ENCODE results near the gene BET1L. TPM values are rescaled to one million over a fixed set of nuclear protein-coding genes. Genes with fewer than 3 reads are reported as not detected.
A peak's percentile ranks its signal among the peaks of the same experiment; 100 is the strongest.

BET1L gene, protein sequence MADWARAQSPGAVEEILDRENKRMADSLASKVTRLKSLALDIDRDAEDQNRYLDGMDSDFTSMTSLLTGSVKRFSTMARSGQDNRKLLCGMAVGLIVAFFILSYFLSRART
- total RNA-seq, result 10 to 100 TPM; 28.8 to 31.7 TPM

DNA sequence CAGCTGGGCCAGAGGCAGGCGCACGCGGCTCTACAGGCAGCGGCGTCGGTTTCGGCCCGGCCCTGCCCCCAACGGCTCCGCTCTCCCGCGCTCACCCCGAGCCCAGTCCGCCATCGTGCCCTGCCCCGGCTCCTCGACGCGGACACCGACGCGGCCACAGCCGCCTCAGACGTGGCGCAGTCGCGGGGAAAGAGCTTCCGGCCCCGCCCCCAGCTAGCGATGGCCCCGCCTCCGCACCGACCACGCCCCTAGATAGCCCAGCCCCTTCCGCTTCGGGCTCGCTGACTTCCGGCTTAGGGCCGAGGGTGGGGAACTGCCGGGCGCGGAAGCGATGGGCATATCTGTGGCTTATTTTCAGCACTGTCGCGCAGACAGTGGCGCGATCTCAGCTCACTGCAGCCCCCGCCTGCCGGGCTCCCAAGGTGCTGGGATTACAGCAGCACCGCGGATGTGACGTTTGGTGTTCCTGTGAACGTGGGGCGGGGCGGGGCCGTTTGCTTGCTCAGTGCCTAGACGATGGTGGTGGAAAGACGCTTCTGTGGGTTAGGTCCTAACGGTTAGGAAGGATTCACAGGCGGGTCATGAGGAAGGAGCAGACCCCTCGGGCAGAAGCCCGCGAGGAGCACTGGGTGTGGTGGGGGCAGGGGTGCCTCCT, at the start of gene BET1L, which contains the start of gene RIC8A:
TSS of gene BET1L (minus strand) at position 192 of the 655 bp plus-strand sequence. CDS start at position 114, 78 bp downstream.
TSS of gene RIC8A (plus strand) at position 501 of the 655 bp plus-strand sequence. CDS start 1,147 bp downstream, outside the sequence.
- Mint-ChIP-seq H3K4me1 (peaks cover 57% of the 10 kb centered on the region), H3K9me3 (ENCODE audit: low read depth) (no peaks in the 10 kb centered on the region), H3K27me3 (no peaks in the 10 kb centered on the region), H3K27ac (peak within 1 kb of the TSS; percentile 99), H3K4me3 (peak within 1 kb of the TSS; percentile 93), H3K36me3 (peaks cover 22% of the 10 kb centered on the region)
- ATAC-seq, result peak; percentile 87
- DNase-seq, result peak; percentile 99
- CTCF ChIA-PET, result interaction anchor here (0.8 to 1.5 kb wide), 11 partner anchors 9 to 312 kb away, joined by 3 to 8 read pairs (median 3); partner anchors contain the start of gene PSMD13

DNA sequence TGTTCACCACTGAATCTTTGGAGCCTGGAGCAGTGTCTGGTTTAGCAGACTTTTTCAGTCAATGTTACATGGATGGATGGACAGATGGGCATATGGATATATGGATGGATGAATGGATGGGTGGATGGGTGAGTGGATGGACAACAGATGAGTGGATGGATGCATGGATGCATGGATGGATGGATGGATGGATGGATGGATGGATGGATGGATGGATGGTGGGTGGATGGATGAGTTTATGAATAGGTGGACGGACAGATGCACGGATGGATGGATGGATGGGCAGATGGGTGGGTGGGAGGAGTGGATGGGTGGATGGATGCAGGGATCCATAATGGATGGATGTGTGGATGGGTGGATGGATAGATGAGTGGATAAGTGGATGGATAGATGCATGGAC, 48.6 kb upstream of the BET1L start:
- peaks cover 2% of the 10 kb centered on the region for H3K27me3 Mint-ChIP-seq
- DNase-seq, result peak; percentile 18
- H3K4me1 Mint-ChIP-seq, result peaks cover 3% of the 10 kb centered on the region
- H3K27ac Mint-ChIP-seq, result no peak overlapping the region
- peaks cover 18% of the 10 kb centered on the region for H3K36me3 Mint-ChIP-seq
- CTCF ChIA-PET, result no interaction called here
- no peak overlapping the region for H3K4me3 Mint-ChIP-seq
- no peak for ATAC-seq
- no peaks in the 10 kb centered on the region for H3K9me3 Mint-ChIP-seq (ENCODE audit: low read depth)

- CTCF ChIA-PET, result no interaction called here
- Mint-ChIP-seq H3K27ac (no peak overlapping the region), H3K4me3 (no peak overlapping the region), H3K27me3 (peaks cover 2% of the 10 kb centered on the region), H3K36me3 (peaks cover 22% of the 10 kb centered on the region), H3K4me1 (peaks cover 8% of the 10 kb centered on the region), H3K9me3 (ENCODE audit: low read depth) (no peaks in the 10 kb centered on the region)
- ATAC-seq (no peak), DNase-seq (no peak)
These were observed 48.0 kb upstream of the BET1L start for GRCh38 chr11:255176-255575.

DNA sequence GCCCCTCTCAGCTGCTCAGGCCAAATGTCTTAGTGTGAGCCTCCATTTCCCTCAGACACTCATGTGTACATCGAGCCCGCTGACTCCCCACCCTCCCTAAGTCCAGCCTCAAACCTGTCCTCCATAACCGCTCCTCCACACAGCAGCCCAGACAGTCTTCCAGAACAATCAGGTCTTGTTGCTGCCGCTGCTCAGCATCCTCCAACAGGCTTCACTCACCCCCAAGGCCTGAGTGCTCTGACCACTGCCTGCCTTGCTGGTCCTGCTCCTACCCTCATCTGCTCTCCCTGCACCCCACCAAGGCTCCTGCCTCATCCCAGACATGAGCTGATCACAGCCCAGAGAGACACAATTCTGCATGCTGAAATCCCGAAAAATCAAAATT, 46.7 kb upstream of the BET1L start:
- H3K27me3 Mint-ChIP-seq, result no peaks in the 10 kb centered on the region
- H3K36me3 Mint-ChIP-seq, result peaks cover 26% of the 10 kb centered on the region
- H3K9me3 Mint-ChIP-seq (ENCODE audit: low read depth), result no peaks in the 10 kb centered on the region
- DNase-seq (no peak), ATAC-seq (no peak)
- no peak overlapping the region for H3K4me3 Mint-ChIP-seq
- CTCF ChIA-PET, result interaction anchor here (0.7 to 1.4 kb wide), 2 partner anchors 13 to 15 kb away, joined by 3 read pairs; no protein-coding TSS in a partner anchor
- peaks cover 11% of the 10 kb centered on the region for H3K4me1 Mint-ChIP-seq
- H3K27ac Mint-ChIP-seq, result no peak overlapping the region

DNA sequence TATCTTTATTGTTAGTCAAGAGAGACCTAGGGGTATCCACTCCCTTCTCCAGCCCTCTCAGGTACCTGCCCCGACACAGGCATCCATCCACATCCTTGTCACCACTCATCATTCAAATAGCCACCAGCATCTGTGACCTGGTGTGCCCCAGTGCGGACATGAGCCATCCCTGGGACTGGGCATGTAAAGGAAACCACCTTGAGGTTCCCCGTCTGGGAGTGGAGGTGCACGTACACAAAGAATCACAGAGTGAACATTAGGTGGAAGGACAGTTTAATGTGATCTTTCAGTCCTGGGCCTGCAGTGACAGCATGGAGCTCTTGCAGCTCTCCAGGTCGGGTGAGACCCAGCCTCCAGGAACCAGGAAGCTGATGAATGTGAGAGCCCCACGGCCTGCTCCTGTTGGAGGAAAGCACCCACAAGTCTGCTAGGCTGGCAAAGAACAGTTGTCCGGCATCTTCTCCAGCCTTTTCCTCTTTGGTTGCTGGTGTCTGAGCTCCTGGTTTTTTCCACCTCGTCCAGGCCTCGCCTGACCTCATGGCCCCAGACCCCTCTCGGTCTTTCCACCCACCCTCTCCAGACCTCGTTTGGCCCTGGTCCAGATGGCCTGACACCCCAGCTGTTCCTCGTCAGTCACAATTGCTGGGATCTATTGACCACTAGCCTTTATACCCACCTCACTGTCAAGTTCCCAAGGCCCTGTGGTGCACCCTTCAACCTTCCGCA, 46.1 kb upstream of the BET1L start:
- H3K27ac Mint-ChIP-seq, result no peak overlapping the region
- ATAC-seq (no peak), DNase-seq (no peak)
- peaks cover 28% of the 10 kb centered on the region for H3K36me3 Mint-ChIP-seq
- H3K27me3 Mint-ChIP-seq, result no peaks in the 10 kb centered on the region
- H3K4me3 Mint-ChIP-seq, result no peak overlapping the region
- no peaks in the 10 kb centered on the region for H3K9me3 Mint-ChIP-seq (ENCODE audit: low read depth)
- CTCF ChIA-PET, result interaction anchor here (0.7 to 3.9 kb wide), 3 partner anchors 13 to 52 kb away, joined by 3 to 26 read pairs (median 3); no protein-coding TSS in a partner anchor
- H3K4me1 Mint-ChIP-seq, result peaks cover 11% of the 10 kb centered on the region

DNA sequence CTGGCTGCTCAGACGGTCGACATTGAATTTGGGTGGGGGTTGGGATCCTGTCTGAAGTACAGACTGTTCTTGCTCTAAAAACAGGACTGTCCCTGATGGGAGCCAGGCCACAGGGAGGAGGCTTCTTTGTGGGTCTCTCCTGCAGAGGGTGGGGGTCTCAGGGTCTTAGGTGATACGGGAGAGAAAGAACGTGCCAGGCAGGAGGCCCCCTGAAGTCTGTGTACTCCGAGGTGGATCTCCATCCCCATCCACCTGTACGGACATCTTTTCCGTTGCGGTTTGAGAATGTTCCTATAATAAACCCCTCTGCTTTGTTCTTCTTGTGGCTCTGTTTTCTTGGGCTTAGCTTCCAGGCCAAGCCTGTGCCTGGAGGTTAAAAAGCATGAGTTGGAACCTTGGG, 45.5 kb upstream of the BET1L start:
- Mint-ChIP-seq H3K4me1 (peaks cover 11% of the 10 kb centered on the region), H3K4me3 (no peak overlapping the region), H3K9me3 (ENCODE audit: low read depth) (no peaks in the 10 kb centered on the region), H3K36me3 (peaks cover 34% of the 10 kb centered on the region), H3K27ac (no peak overlapping the region), H3K27me3 (no peaks in the 10 kb centered on the region)
- CTCF ChIA-PET, result interaction anchor here (2.5 to 4.7 kb wide), 6 partner anchors 8 to 196 kb away, joined by 14 to 45 read pairs (median 28); partner anchors contain the start of gene PGGHG
- DNase-seq (no peak), ATAC-seq (no peak)

GRCh38 chr11:251550-251949, 44.4 kb upstream of the BET1L start:
- H3K36me3 Mint-ChIP-seq, result peaks cover 43% of the 10 kb centered on the region
- ATAC-seq (no peak), DNase-seq (peak; percentile 39)
- no peaks in the 10 kb centered on the region for H3K9me3 Mint-ChIP-seq (ENCODE audit: low read depth)
- CTCF ChIA-PET, result interaction anchor here (1.1 to 4.7 kb wide), 28 partner anchors 9 to 471 kb away, joined by 3 to 45 read pairs (median 8); partner anchors contain the start of genes IFITM5, NLRP6, PGGHG and PSMD13
- H3K27ac Mint-ChIP-seq, result no peak overlapping the region
- no peaks in the 10 kb centered on the region for H3K27me3 Mint-ChIP-seq
- H3K4me1 Mint-ChIP-seq, result peaks cover 11% of the 10 kb centered on the region
- no peak overlapping the region for H3K4me3 Mint-ChIP-seq

DNA sequence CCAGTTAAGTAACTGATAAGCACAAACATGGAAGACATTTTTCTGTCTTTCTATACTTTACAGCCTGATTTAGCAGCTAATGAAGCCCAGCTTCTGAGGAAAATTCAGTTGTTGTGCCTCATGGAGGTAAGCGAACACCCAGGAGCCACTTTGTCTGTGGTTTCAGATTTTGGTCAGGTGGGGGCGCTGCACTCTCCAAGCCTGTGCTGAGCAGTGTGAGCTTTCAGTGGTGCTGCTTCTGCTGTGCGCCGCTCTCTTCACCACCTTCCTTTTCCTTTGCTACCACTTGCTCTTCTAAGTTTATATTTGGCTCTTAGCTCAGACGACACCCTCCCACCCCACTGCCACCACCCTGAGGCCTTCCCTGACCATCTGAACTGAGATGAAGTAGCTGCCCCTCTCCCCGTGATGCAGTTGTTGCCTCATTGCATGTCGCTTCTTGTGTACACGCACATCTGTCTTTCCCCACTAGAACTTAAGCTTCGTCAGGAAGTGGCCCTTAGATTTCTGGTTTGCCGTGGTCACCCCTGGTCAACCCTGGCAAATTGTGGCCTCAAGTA, 43.6 kb upstream of the BET1L start:
- H3K27ac Mint-ChIP-seq, result peak overlapping the region; percentile 49
- peak; percentile 97 for ATAC-seq
- H3K4me3 Mint-ChIP-seq, result no peak overlapping the region
- H3K9me3 Mint-ChIP-seq (ENCODE audit: low read depth), result no peaks in the 10 kb centered on the region
- peaks cover 12% of the 10 kb centered on the region for H3K4me1 Mint-ChIP-seq
- CTCF ChIA-PET, result interaction anchor here (0.7 to 4.7 kb wide), 37 partner anchors 10 to 472 kb away, joined by 3 to 45 read pairs (median 6); partner anchors contain the start of genes BET1L, IFITM2, IFITM5 and NLRP6
- DNase-seq, result peak; percentile 83
- H3K36me3 Mint-ChIP-seq, result peaks cover 48% of the 10 kb centered on the region
- no peaks in the 10 kb centered on the region for H3K27me3 Mint-ChIP-seq

- Mint-ChIP-seq H3K36me3 (peaks cover 53% of the 10 kb centered on the region), H3K4me3 (no peak overlapping the region), H3K9me3 (ENCODE audit: low read depth) (no peaks in the 10 kb centered on the region), H3K4me1 (peaks cover 14% of the 10 kb centered on the region), H3K27ac (no peak overlapping the region), H3K27me3 (no peaks in the 10 kb centered on the region)
- ATAC-seq (no peak), DNase-seq (no peak)
- CTCF ChIA-PET, result interaction anchor here (0.7 to 4.7 kb wide), 34 partner anchors 9 to 268 kb away, joined by 3 to 45 read pairs (median 7); partner anchors contain the start of genes BET1L, IFITM2, IFITM5 and NLRP6
These were observed 43.1 kb upstream of the BET1L start for GRCh38 chr11:250274-250673.

GRCh38 chr11:249062-249461, 41.9 kb upstream of the BET1L start:
- H3K4me1 Mint-ChIP-seq, result peaks cover 22% of the 10 kb centered on the region
- no peak for DNase-seq
- CTCF ChIA-PET, result interaction anchor here (0.8 to 4.7 kb wide), 7 partner anchors 11 to 199 kb away, joined by 3 to 45 read pairs (median 5); partner anchors contain the start of gene PSMD13
- no peak for ATAC-seq
- H3K27ac Mint-ChIP-seq, result no peak overlapping the region
- peaks cover 59% of the 10 kb centered on the region for H3K36me3 Mint-ChIP-seq
- H3K27me3 Mint-ChIP-seq, result no peaks in the 10 kb centered on the region
- no peaks in the 10 kb centered on the region for H3K9me3 Mint-ChIP-seq (ENCODE audit: low read depth)
- H3K4me3 Mint-ChIP-seq, result no peak overlapping the region

GRCh38 chr11:244376-244775, 37.2 kb upstream of the BET1L start:
- Mint-ChIP-seq H3K27ac (peak overlapping the region; percentile 71), H3K27me3 (no peaks in the 10 kb centered on the region), H3K4me1 (peaks cover 45% of the 10 kb centered on the region), H3K36me3 (peaks cover 65% of the 10 kb centered on the region), H3K4me3 (no peak overlapping the region), H3K9me3 (ENCODE audit: low read depth) (no peaks in the 10 kb centered on the region)
- CTCF ChIA-PET, result interaction anchor here (0.7 to 1.3 kb wide), 5 partner anchors 19 to 115 kb away, joined by 3 to 4 read pairs (median 3); no protein-coding TSS in a partner anchor
- DNase-seq (no peak), ATAC-seq (peak; percentile 68)

DNA sequence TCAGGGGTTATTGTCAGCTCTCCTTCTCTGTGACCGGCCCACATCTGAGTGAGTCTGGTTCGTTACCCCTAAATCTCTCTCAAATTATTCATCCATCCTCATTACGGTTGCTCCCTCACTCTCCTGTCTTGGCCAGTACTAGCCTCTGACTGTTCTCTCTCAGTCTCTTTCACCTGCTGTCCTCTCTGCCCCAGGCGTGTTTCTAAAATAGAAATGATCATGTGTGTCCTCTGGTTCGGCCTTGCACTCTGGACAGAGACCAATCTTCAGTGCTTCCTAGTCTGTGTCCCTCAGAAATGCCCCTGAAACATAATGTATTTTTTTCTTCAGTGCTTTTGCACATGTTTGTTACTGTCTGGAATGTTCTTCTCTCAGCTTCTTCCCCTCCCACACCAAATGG, 34.4 kb upstream of the BET1L start:
- H3K27ac Mint-ChIP-seq, result peak overlapping the region; percentile 2
- H3K9me3 Mint-ChIP-seq (ENCODE audit: low read depth), result no peaks in the 10 kb centered on the region
- DNase-seq (no peak), ATAC-seq (no peak)
- H3K4me1 Mint-ChIP-seq, result peaks cover 61% of the 10 kb centered on the region
- peaks cover 45% of the 10 kb centered on the region for H3K36me3 Mint-ChIP-seq
- H3K4me3 Mint-ChIP-seq, result no peak overlapping the region
- CTCF ChIA-PET, result interaction anchor here (0.9 to 3.4 kb wide), 3 partner anchors 9 to 39 kb away, joined by 4 to 13 read pairs (median 4); no protein-coding TSS in a partner anchor
- no peaks in the 10 kb centered on the region for H3K27me3 Mint-ChIP-seq

DNA sequence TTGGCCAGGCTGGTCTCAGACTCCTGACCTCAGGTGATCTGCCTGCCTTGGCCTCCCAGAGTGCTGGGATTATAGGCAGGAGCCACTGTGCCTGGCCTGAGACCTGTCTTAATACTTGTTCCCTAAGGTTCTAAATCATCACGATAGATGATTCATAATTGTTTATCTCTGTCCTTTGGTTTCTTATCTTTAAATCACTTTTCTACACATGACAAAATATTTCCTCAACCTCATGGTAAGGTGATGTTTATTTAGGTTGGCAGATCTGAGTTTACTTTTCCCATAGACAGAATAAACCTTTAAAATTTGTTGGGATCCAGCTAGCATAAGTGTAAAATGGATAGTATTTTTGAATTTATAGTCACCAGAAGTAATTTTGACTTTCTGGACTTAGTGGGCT, 33.1 kb upstream of the BET1L start:
- H3K36me3 Mint-ChIP-seq, result peaks cover 35% of the 10 kb centered on the region

More for the DNA sequence above, 33.1 kb upstream of the BET1L start:
- DNase-seq (no peak), ATAC-seq (no peak)
- Mint-ChIP-seq H3K27me3 (no peaks in the 10 kb centered on the region), H3K4me1 (peaks cover 62% of the 10 kb centered on the region), H3K4me3 (no peak overlapping the region), H3K27ac (no peak overlapping the region), H3K9me3 (ENCODE audit: low read depth) (no peaks in the 10 kb centered on the region)
- CTCF ChIA-PET, result interaction anchor here (0.6 to 3.4 kb wide), 3 partner anchors 10 to 183 kb away, joined by 3 to 13 read pairs (median 3); no protein-coding TSS in a partner anchor
